CD4-positive, alpha-beta T cell treated with Interleukin-2 at 100 ng/mL for 4 hours (primary cell): ENCODE measurements around the gene TOMM20L.
"Not testable (repeated sequence)": the region's sequence is repeated elsewhere in the genome, so short reads cannot be mapped to it uniquely, and the experiment has no call there.

ENCODE experiments used
- DNase-seq: peaks from one replicate; pipeline ENCODE4 v3.0.0-alpha.2; 2020; ENCODE audit warnings: low spot score

TOMM20L gene

DNA sequence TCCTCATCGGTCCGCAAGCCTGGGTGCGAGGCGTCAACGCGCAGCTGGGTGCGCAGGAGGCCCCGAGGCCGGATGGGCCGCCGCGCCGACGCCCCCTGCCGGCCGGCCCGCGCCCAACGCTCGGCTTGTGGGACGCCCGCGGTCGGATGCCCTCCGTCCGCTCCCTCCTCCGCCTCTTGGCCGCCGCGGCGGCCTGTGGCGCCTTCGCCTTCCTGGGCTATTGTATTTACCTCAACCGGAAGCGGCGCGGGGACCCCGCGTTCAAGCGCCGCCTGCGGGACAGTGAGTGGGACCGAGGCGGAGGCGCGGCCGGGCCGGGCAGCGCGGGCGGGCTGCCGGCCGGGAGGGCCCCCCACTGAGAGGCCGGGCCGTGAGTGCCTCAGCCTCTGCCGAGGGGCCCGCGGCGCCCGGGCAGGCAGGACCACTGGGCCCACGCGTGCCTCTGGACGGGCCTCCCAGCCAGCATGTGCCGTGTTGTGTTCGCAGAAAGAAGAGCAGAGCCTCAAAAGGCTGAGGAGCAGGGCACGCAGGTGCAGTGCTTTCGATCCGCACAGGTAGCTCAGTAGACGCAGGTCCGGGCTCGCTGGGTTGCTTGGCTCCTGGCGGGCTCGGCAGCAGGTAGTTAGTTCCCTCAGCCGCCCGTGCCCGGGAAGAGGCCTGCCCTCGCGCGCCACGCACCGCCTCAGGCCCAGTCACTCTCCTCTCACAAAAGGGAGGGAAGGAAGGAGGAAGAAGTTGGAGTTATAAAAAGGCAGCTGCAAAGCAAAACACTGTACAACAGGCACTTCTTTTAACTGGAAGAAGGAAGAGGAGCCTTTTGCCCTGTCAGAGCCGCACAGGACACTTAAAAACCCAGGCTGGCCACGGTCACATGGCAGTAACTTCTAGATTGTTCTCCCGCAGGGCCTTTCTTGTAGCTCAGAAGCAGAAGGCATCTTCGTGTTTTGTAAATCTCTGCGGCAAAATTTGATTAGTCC is at the start of gene TOMM20L:
Gene TOMM20L (plus strand): TSS at position 119 of the 977 bp plus-strand sequence. CDS start 28 bp downstream, at position 147.
- peak; percentile 77 for DNase-seq

DNA sequence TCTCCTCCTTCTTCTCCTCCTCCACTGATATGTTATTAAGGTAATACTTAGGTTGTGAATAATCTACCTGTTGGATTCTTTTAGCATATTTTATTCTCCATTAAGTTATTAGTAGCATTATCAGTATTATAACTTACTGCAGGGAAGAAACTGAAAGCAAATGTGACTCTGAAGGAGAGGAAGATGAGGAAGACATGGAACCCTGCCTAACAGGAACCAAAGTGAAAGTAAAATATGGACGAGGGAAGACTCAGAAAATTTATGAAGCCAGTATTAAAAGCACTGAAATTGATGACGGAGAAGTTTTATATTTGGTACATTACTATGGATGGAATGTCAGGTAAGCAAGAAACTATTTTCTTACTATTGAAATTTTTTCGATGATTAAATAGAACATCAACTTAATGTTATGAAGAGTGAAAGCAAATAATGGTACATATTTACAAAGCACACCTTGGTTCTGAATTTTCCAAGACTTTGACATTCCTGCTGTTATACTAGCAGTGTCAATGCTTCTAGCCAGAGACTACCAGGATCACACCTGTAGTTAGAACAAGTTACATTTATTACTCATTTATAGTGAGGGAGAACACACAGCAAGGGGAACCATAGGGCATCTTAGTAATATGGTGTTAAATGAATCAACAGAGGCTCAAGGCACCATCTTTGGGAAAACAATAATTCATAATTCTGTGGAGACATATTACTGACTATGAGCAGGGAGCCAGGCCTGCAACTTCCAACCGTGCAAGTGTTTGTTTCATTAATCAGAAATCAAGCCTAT is 42.0 kb upstream of the TOMM20L start:
- peak; percentile 6 for DNase-seq

DNA sequence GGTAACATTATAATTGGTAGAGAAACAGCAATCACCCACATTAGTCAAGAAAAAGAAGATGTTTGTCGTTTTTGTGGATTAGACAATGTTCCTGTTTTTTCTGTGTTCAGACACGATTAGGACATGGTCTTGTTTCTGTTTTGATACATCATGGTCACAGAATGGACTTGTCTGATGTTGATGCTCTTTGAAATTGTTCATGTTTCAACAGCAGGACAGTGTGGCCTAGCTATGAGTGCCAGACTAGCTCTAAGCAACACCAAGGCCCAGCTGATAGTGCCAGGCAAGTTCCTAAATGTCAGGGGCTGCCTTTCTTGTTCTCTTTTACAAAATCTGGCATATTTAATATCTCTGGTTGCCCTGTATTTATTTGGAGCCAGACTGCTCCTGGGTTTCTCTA is 40.9 kb upstream of the TOMM20L start:
- no peak for DNase-seq

DNA sequence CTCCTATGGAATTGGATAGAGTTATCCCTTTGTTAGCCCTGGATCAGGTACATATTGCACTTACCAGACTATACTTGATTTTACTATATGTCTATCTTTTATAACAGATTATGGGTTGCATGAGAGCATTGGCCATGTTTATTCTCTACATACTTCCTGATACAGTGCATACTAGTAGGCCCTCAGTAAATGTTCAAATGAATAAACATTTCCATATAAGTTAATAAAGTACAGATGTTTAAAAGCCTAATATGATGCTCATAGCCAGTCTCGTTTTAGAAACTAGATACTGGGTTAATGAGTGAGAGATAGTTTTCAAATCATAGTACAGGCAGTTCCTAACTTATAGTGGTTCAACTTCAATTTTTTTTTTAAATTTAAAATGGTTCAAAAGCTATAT is 39.5 kb upstream of the TOMM20L start:
- no peak for DNase-seq

DNA sequence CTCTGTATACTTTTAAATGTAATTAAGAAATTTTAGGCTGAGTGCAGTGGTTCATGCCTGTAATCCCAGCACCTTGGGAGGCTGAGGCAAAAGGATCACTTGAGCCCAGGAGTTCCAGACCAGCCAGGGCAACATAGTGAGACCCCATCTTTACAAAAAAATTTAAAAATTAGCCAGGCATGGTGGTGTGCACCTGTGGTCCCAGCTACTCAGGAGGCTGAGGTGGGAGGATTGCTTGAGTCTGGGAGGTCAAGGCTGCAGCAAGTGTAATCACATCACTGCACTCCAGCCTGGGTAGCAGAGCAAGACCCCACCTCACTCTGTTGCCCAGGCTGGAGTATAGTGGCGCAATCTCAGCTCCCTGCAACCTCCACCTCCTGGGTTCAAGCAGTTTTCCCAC is 33.5 kb upstream of the TOMM20L start:
- DNase-seq: not testable (repeated sequence)

DNA sequence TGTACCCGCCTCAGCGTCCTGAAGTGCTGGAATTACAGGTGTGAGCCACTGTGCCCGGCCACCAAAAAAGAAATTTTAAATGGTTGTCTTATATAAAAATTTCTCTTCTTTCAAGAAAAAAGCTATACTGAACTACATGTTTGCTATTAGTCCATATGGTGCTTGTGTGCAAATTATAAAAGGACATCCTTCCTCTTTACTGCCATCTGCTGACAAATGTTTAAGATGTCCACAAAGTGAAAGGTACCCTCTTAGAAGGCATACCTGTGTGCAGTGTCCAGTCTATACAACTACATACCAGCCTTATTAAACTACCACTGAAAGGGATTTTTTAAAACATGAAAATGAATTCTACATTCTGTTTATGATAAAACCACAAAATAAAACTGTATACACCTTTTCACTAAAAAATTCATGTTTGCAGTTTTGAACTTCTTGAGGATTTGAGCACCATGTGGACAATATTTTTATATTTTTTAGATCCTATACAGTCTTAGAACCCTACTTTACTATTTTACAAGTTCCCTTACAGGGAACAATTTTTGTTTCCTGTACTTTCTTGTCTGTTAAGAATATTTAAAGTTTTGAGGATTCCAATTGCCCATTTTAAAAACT is 32.8 kb upstream of the TOMM20L start:
- DNase-seq: peak; percentile 51

DNA sequence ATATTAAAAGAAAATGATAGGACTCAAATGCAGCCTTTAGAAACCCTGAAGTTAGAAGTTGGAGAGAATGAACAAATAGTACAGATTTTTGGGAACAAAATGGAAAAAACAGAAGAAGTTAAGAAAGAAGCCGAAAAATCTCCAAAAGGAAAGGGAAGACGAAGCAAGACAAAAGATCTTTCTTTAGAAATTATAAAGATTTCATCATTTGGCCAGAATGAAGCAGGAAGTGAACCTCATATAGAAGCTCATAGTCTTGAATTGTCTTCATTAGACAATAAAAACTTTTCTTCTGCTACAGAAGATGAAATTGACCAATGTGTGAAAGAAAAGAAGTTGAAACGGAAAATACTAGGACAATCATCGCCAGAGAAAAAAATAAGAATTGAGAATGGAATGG is 31.4 kb upstream of the TOMM20L start:
- no peak for DNase-seq

DNA sequence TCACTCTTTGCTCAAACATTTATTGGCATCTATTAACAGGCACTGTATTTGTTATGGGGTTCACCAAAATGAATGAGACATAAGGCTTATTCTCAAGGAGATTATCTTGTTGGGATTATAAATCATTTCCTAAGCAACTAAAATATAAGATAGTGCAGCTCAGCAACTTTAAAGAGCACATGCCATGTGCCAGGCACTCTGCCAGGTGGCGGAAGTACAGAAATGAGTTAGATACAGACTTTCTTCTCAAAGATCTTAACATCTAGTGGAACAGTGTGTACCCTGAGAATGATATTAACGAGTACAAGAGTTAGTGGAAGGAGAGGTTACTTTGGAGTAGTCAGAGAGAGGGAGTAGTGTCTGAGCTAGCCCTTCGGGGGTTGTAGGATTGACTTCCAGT is 28.4 kb upstream of the TOMM20L start:
- no peak for DNase-seq

DNA sequence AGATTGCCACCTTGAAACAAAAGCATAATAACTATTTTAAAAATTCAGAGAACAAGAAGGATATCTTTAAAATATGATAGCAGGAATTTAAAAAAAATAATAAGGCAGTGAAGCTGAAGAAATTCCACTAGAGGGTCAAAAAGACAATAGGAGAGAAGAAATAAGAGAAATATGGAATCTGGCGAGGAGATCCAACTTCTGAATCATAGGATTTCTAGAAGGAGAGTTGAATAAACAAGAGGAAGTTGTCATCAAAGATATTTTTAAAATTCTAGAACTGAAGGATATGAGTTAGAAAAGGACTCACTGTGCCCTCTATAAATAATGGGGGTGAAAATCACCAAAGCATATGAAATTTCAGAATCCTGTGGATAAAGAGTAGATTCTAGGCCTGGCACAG is 26.8 kb upstream of the TOMM20L start:
- no peak for DNase-seq

DNA sequence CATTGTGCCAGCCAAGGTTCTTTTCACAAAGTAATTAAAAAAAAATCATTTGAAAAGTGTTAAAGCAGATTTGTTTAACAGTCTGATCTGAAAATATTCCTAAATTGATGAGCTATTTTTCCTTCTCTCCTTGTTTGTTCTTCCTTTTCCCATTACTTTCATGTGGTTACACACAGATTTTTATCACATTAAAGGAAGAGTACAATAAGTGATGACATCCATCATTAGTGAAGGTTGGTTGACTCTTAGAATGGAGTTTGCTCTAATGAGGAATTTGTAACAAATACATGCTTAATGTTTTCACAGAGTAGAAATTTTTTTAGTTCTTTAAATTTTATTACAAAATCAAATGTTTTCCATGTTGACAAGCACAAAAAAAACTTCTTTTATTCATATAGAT is 18.9 kb upstream of the TOMM20L start:
- DNase-seq: no peak

DNA sequence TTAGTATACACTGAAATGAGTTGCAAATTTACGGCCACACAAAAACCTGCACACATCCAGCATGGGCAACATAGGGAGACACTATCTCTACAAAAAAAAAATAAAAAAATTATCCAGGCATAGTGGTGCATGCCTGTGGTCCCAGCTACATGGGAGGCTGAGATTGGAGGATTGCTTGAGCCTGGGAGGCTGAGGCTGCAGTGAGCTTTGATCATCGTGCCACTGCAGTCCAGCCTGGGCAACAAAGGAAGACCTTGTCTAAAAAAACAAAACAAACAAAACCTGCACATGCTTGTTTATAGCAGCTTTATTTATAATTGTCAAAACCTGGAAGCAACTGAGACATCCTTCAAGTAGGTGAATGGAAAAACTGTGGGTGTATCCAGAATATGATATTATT is 4.9 kb upstream of the TOMM20L start:
- no peak for DNase-seq

DNA sequence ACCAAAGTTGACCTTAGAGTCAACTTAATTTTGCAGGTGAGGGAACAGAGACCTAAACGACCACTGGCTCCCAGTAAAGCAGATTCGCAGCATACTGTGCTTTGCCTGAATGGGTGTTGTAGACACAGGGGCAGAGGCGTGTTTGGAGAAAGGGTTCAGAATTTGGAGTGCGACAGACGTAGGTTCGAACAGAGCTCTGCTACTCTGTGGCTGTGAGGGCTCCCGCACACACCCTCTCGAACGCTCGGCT is 243 bp upstream of the TOMM20L start:
- DNase-seq: no peak

DNA sequence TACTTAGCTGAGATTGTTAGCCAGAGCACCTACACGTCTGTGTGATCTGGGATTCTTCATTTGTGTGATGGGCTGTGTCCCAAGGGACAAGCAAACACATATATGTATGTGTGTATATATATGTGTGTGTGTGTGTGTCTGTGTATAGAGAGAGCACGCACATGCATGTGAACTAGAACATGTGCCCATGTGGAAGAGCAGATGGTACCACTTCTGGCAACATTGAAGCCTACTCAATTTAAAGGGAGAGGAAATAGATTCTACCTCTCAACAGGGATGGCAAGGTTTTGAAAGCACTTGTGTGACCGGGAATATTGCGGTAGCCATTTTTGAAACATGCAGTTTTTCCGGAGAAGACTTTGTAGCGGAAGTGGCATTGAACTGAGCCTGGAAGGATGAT is 1.4 kb downstream of the TOMM20L start:
- DNase-seq: no peak

DNA sequence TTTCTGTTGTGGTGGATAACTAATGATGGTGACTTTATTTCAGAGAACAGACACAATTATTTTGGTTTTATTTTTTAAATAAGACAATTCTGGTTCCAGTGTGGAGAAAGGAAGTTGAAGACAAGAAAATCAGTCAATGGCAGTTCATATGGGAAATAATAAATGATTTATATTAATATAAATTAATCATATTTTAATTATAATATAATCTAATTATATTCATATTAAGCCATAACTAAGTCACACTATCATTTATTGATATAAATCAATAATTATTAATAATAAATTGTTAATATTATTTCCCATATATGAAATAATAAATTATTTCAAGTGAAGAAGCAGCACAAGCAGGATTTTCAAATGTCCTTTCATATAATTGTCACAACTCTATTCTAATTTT is 2.8 kb downstream of the TOMM20L start:
- no peak for DNase-seq

DNA sequence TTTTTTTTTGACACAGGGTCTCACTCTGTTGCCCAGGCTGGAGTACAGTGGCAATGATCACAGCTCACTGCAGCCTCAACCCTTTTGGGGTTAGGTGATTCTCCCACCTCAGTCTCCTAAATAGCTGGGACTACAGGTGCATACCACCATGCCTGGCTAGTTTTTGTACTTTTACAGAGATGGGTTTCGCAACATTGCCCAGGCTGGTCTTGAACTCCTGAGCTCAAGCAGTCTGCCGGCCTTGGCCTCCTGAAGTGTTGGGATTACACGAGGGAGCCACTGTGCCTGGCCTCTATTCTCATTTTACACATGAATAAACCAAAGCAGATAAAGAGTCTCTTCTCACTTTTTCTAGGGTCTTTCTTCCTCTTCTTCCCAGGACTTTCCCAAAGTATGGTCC is 3.2 kb downstream of the TOMM20L start:
- DNase-seq: no peak

DNA sequence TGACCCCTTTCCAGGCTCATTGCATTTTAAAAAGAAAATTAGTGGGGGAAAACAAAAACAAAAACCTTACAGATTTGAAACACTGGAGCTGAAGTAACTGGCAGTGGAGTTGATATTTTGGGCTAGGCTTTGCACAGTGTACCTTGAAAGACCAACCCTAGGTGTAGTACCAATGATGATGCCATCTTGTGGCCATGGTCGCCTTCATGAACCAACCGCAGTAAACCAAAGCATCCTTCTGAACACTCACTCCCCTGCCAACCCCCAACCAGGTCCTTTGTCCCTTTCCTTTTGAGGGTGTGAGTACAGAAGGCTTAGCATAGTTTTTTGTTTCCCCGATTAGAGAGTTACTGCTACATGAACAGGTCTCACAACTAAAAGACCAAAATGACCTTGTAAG is 5.9 kb downstream of the TOMM20L start:
- DNase-seq: peak; percentile 9

DNA sequence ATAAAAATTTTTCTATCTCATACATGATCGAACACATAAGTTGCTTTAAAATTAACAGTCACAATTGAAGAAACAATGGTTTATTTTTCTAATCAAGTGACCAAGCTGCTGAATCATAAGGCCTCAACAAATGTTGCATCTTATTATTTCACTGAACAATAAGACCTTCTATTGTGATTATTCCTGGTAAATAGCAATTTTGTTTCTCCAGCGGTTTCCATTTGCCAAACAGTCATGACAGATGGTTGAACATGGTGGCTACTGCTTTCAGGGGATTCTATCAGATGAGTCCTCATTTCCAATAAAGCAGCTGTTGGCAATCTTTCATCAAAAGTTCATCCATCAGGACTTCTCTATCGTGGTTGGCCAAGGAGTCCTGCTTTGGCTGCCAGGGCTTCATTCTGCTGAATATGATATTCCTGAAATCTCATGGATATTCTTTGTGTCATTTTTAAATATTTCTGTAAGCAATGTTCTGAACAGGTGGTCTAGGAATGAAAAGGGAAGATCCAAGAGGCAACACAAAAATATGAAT is 13.0 kb downstream of the TOMM20L start:
- DNase-seq: no peak

DNA sequence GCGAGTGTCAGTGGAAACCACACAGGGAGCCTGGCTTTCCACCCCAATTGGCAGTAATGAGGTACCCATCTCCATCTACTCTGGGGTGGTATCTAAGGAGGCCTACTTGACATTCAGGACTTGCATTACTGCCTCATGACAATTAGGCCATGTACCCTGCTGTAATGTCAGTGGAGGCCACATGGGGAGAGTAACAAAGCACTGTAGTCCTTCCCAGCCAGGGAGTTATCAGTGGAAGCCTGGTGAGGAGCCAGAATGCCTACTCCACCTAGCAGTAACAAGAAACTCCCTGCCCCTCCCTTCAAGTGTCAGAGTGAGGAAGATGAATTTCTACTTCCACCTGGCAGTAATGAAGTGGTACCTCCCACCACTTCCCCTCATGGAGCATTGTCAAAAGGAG is 19.1 kb downstream of the TOMM20L start:
- no peak for DNase-seq

DNA sequence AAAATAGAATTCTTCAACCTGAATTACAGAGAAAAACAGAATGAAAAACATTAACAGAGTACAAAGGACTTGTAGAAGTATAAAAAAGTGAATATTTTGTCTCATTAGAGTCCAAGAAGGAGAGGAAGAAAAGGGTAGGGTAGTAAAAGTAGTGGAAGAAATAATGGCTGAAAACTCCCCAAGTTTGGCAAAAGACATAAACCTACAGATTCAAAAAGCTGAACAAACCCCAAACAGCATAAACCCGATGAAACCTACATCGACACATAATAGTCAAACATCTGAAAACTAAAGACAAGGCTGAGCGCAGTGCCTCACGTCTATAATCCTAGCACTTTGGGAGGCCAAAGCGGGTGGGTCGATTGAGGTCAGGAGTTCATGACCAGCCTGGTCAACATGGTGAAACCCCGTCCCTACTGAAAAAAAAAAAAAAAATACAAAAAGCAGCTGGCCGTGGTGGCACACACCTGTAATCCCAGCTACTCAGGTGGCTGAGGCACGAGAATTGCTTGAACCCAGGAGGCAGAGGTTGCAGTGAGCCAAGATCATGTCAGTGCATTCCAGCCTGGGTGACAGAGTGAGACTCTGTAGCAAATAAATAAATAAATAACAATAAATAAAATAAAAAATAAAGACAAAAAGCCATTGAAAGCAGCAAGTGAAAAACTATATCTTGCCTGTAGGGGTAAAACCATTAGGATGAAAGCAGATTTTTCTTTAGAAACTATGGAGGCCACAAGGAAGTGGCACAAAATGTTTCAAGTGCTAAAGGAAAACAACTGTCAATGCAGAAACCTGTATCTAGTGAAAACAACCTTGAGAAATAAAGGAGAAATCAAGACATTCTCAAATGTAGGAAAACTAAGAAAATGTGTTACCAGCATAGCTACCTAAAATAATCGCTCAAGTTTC is 20.2 kb downstream of the TOMM20L start:
- DNase-seq: no peak

DNA sequence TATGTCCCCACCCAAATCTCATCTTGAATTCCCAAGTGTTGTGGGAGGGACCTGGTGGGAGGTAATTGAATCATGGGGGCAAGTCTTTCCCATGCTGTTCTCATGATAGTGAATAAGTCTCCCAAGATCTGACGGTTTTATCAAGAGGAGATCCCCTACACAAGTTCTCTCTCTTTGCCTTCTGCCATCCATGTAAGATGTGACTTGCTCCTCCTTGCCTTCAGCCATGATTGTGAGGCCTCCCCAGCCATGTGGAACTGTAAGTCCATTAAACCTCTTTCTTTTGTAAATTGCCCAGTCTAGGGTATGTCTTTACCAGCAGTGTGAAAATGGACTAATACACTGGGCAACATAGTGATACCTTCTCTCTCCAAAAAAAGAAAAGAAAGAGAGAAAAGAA is 21.2 kb downstream of the TOMM20L start:
- DNase-seq: not testable (repeated sequence)

DNA sequence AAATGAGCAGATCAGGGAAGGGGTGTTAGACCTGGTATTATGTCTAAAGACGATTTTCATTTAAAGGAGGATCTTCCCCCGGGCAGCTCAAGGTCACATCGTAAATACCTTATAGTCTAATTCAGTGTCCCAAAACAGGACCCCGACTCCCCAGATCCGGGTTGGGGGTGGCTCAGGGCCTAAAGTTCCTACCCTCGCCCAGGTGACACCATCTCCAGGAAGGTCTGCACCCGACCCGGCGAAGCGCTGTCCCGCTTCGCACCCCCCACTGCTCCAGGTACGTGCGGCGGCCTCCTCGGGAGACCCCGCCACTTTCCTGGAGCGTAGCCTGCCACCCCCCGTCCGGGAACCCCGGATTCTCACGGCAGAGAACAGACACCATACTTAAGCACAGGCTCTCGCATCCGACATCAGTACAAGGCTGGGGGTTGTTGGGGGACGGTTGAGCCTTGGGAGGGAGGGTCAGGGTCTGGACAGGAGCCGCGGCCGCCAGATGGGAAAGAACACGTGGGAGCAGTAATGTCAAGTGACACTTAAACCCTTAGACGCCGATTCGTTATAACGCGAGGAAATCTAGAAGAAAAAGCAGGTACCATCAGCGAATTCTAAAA is 31.0 kb downstream of the TOMM20L start:
- peak; percentile 63 for DNase-seq
